Activated CD8-positive, alpha-beta memory T cell treated with anti-CD3 and anti-CD28 coated beads, Interleukin-2, amount 50 U/mL, for 24 hours (primary cell): ENCODE measurements around the gene FDX1.

Source experiments
- DNase-seq: peaks from one replicate; pipeline ENCODE4 v3.0.0-alpha.2; 2020; ENCODE audit errors: extremely low read depth

The FDX1 gene

DNA sequence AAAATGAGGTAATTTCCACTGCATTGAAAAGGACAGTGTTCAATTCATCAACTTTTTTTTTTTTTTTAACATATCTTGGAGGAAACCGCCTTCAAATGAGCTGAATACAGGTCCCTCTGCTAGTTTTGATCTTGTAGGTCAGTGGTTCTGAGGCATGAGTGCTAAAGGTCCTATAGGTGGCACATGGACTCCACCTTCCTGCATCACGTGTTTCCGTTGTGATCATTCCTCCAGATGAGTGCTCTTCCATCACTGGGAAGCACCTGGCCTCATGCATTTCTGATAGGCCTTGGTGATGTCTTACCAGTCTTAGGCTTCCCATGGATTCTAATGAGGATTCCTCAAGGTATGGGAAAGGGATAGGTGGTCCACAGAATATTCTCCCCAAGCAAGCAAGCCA, 37.8 kb downstream of the FDX1 start:
- no peak for DNase-seq

DNA sequence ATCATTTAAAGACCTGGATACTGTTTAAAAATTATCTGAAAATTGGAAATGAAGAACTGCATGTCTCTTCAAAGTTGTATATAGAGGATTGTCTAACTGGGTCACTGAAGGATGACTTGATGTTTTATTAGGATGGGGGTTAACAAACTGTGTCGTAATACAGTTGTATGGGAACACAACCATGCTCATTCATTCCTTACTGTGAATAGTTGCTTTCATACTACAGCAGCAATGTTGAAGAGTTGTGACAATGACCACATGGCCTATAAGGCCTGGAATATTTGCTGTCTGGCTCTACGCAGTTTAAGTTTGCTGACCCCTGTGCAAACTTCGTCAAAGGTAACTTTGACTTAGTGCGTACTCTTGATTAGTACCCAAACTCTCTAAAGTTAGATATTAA, 38.4 kb downstream of the FDX1 start:
- DNase-seq, result no peak

DNA sequence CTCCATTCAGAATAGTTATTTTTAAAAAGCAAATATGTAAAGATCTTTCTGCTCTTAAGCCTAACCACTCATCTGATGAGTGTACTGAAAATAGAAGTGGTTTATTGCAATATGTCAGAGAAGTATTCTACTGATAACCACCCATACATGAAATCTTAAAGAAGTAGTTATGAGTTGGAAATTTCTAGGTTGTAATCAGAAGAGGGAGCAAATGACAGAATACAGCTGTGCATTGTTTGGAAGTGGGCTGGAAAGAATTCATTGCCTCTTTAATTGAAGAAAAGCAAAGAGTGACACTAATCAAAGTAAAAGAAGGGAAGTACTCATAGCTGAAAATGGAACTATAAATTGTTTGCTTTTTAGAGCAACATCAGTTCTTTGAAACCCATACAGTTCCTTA, 39.4 kb downstream of the FDX1 start:
- no peak for DNase-seq

DNA sequence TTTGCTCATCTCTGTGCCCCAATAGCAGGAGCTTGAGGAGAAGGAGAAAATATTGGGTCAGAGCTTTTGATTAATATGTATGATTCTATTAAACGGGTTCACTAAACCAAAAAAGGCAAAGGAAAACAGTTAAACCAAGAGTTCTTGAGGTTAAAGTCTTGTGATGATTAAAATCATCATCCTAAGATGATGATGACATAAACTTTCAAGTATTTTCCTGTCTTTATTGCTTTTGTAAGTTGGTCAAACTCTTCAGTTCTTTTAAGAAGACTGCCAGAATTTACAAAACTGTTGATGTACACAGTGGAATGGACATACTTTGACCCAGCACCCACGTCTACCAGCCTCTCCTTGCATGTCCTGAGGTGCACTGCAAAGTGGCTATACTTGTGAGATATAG, 41.0 kb downstream of the FDX1 start:
- DNase-seq, result no peak

DNA sequence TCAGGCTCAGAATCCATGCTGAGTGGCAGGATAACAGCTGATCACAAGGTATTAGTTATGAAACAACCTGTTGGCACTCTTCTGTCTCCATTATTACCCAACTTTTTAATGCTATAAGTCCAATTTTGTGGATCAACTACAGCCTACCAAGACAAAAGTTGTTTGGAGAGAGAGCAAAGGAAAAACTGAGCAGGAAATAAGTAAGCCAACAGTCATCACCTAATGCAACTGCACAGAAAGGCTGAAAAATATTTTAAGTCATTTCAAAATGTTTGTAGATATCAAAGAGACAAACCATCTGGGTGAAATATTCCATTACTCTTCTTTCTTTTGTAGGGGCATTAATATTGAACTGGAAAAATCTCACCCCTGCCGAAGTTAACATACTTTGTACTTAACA, 41.6 kb downstream of the FDX1 start:
- DNase-seq, result no peak

DNA sequence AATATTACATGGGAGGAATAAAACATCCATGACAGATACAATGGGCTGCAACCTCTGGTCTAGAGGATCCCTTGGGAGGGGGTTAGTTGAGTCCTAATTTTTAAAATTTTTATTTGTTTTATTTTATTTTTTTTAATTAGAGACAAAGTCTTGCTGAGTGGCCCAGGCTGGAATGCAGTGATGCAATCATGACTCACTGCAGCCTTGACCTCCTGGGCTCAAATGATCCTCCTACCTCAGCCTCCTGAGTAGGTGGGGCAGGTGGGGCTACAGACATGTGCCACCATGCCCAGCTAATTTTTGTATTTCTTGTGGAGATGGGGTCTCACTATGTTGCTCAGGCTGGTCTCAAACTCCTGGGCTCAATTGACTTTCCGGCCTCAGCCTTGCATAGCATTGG, 43.1 kb downstream of the FDX1 start:
- no peak for DNase-seq

DNA sequence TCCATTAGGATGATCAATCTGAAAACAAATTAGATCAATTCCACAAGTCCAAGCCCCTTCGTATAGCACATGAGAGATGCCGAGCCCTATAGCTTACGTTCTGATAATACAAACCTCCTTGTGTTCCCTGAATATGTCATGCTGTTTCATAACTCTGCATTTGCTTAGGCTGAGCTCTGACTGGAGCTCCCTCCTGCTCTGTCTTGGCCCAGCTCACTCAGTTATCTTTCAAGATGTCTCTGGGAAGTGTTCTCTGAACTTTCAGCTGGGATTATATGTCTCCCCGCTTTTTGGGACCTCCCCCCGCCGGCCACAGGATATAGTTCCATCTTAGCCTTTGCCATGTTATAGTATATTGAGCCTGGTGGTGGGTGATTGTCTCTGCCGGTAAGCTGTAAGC, 44.0 kb downstream of the FDX1 start:
- no peak for DNase-seq

DNA sequence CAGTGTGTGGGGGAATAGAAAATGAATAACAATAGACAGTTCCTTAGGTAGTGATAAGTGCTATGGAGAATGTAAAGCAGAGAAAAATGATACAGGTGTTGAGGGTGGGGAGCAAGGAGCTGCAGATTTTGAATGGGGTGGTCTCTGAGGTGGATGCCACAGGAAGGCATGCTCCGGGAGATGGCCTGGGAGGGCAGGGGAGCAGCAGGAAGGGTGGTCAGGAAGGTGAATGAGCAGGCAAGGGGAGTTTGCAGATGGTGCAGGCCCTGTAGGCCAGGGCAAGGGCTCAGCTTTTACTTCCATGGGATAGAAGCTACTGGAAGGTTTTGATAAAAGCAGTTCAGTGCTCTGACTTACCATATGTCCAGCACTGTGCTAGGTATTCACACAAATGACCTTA, 44.8 kb downstream of the FDX1 start:
- DNase-seq, result no peak

DNA sequence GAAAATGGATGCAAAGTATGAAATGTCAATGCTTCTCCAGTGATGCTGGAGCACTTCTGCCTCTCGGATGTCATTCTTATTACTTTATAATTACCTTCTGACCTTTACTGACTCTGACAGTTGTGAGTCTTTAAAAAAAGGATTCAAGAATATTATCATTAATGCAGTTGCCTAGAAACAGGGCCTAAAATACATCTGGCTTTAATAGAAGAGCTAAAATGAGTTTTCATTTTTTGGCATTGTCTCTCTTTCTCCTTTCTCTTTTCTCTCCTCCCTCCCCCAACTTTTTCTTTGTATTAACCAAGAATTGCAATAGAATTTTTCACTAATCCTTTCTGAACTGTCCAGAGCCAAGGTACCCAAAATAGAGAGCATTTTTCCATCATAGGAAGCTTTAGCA, 45.9 kb downstream of the FDX1 start:
- DNase-seq, result no peak

DNA sequence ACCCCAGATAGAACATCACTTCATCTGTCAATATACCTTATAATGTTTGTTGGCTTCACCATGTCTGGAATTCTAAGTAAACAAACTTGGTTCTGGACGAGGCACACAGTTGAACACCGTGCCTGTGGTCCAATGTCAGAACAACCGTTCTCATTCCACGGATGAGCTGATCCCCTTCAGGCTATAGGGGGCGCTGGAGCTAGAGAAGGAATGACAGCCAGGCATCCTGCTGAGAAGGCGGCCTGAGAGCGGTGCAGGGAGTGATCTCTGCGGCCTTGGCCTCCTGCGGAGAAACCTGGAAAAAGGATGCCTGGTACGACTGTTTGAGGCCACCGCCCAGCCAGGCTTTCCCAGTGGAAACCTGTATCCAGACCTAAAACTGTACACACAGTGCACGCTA, 48.7 kb downstream of the FDX1 start:
- DNase-seq, result no peak

DNA sequence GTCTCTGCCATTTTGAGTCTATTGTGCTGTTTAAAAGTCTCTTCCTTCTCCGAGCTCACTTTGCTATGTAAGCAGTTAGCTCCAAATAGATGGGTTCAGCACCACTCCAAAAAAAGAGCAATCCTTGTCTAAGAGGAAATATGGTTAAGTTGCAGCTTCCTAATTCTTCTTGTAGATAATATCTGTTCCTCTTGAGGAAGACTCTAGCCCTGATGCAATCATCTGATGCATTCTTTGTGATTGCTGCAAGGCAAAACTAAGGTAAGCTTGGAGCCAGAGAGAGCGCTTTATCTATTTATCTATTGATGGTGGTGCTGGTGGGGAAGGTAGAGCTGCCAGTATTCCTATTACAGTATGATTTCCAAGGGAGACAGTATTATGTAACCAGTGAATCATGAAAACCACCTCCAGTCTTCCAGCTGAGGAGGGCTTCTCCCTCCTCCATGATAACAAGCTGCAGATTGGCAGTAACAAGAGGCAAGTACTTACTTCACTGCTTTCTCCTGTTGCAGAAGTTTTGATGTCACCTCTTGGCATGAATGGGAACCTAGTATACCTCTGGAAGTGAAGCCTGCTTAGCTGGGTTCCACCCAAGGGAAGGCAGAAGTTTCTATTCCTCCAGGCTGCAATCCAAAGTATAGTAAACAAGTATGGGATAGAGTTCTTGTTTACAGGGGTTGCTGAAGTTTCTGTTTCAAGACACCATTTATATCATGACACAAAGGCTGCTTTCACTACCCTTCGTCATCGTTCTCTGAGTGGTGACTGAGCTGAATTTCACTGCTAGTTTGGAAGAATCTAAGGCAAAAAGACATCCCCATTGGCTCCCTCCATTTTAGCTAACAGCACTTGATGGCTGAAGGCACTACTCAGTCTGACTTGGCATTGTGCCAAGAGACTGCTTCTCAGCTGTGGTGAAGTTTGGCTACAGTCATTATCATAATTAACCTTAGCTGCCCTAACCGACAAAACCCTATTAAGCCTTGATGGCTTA, 49.7 kb downstream of the FDX1 start:
- no peak for DNase-seq

DNA sequence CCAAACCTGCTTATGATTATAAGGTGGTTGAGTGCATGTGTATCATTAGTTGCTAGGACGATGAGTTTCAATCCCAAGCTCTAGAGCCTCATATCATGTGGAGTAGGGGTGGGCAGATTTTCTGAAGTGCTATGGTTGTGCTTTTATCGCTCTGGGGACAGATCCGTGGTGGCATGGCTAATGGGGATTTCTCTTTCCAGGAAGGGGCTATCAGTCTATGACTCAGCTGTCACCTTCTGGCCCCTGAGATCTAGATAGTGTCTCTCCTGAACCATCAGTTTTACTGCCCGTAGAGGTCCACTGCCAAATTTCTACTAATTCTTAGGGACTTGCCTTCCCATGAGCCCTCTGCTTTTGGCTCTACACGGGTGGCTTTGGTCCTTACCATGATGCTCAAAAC, 51.8 kb downstream of the FDX1 start:
- DNase-seq, result no peak

DNA sequence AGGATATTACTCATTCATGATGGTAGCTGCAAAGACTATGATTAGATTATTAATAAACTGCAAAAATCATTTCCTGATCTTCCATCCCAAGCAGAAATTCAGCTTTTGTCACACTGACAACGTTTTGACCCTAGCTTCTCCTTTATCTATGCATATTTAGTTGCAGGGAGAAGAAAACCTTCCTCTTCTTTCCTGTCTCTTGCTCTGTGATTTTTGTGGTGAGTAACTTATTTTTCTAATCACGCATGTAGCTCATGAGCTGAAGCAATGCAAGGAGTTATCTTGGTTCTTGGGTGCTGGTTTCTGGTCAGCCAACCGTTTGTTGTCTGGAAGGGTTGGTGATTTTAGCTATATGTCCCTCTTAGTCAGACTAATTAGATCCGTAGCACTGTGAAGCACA, 56.4 kb downstream of the FDX1 start:
- DNase-seq, result no peak

DNA sequence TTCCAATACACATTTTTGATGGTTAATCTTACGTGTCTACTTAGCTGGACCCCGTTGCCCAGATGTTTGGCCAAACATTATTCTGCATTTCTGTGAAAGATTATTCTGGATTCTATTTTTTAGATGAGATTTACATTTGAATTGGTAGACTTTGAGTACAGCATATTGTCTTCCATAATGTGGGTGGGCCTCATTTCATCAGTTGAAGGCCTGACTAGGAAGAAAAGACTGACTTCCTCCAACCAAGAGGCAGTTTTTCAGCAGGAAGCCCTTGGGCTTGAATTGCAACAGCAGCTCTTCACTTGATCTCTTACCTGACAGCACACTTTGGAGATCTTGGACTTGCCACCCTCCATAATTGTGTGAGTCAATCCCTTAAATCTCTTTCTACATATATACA, 58.7 kb downstream of the FDX1 start:
- no peak for DNase-seq

DNA sequence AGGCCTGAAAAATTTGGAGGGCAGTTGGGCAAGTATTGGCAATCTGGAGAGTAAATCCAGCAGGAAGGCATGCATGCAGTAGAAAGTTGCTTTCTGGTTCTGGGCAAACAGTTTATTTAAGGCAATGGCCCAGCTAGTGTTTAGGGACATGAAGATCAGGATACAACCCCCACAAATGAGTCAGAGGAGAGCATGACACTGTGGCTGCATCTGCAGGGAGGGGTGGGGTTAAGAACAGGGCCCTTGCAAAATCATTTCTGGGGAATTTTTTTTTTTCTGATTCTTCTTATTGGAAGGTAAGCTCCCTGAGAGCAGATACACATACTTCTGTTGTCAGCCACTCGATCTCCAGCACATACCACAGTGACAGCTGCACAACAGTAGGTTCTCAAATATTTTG, 61.1 kb downstream of the FDX1 start:
- DNase-seq, result no peak

DNA sequence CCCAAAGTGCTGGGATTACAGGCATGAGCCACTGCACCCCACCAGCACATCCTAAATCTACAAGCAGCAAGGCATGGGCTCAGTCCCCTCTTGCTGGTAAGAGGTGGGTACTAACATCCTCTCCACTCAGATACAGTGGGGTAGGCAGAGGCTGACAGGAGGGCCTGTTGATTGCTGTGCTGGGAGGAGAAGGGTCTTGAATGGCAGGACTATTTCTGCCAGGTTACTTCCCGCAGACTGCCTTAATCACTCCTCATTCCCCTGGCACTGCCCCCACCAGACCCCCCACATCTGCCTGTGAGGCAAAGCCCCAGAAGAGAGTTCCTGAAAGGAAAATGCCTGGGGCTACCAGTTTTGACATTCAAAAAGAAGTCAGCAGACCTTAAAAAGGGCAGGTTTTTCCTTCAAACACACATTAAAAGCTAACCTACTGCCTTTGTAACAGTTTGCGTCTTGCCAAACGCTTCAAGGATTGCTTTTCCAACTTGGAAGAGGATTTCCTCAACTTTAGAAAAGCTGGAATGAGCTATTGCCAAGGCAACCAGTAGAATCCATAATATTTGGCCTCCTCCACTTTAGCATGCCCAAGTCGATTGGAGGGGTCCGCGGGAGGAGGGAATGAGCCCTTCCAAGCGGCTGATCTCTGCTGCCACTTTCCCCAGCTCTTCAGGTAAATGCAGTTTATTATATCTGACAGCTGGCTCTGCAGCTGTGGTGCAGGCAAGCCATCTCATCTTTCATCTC, 62.0 kb downstream of the FDX1 start:
- no peak for DNase-seq

DNA sequence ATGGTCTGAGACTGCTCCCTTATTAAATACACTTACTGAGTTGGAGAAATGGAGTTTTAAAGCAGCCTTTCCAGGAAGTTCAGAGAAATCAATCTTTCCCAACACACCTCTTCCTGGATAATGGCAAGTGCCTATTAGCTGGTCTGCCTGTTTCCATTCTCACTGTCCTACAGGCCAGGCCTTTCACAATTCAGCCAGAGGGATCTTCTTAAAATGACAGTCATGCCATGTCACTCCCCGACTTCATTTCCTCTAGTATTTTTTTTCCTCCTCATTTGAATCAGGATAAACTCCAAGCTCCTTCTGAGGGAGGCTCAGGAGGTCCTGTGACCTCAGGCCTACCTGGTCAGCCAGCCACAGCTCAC, 62.6 kb downstream of the FDX1 start:
- DNase-seq, result no peak

DNA sequence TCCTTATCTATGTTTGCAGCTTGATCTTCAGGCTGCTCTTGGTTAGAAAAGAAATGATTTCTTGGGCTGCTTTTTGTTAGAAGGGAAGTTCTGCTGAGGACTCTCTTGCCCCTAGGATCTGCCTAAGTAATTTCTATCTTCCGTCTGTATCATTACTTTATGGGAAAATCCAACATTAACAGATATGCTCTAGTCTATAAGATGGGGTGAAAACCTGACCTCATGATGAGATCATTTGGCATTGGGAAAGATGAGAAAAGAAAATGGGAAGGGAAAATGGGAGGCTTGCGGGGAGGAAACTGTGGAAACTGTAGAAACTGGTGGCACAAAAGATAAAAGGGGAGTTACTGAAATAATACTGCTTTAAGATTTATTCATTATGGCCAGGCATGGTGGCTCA, 63.6 kb downstream of the FDX1 start:
- no peak for DNase-seq

DNA sequence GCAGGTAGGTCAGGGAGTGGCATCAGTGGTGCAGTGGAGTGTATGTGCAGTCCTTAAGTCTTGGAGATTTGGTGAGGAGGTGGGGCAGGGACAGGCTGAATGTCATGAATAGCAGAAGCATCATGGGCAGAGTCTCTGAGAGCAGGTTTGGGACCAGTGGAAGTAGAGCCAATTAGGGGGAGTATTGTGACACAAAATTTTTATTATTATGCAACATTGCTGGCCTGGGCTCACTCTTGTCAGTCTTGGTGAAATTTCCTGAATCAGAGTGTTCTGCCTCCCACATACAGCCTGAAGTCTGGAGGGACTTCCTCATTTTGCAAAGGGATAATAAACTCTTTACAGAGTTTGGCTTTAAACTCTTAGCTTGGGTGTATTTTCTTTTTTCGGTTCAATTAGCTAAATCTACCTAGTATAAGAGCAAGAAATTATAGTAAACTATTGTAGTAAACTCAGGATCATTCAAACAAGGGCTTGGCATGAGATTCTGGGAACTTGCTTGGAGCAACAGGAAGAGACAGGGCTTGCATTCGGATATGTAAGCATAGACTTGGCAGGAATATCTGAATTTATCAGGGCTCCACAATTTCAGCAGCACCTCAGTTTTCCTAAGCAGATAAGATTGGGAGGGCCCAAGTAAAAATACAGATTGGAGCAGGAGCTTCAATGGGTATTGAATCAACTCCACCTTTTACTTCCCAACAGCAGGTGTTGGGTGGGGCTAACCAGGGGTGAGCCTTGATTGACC, 67.7 kb downstream of the FDX1 start:
- no peak for DNase-seq

DNA sequence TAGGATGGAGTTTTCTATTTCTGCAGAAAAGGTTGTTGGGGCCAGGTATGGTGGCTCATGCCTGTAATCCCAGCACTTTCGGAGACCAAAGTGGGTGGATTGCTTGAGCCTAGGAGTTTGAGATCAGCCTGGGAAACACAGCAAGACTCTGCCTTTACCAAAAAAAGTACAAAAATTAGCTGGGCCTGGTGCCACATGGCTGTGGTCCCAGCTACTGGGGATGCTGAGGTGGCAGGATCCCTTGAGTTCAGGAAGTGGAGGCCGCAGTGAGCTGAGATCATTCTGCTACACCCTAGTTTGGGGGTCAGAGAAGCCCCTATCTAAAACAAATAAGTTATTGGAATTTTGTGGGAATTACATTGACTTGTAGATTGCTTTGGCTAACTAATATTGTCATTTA, 71.7 kb downstream of the FDX1 start:
- DNase-seq, result no peak

DNA sequence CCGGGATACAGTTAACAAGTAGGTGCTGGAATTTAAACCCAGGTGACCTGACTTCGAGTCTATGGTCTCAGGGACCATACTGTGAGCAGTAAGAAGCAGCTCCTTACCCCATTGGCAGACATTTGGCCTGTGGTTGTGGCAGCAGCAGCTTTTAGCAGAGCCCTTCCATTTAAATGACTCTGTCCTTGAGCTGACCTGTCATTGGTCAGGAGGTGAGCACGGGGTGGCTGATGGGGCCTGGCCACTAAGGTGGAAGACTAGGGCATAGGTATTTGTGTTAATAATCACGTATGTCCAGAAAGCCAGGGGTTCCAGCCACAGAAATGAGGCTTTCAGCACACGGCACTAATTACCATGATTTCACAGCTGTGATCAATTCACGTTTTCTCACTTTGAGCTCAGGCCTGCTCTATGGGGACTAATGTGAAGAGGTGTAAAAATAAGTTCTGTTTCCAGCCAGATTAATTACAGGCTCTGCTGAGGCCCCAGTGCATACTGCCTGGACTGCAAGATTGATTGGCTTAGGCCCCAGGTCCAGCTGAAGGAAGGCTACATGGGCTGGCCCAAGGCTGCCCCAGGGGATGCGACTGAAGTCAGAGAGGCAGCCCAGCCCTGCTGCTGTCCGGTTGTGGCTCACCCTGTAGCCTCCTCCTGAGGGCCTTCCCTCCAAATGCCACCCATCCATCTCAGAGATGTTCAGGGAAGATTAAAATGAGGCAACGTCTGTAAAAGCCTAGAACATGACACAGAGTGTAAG, 76.0 kb downstream of the FDX1 start:
- DNase-seq, result no peak

DNA sequence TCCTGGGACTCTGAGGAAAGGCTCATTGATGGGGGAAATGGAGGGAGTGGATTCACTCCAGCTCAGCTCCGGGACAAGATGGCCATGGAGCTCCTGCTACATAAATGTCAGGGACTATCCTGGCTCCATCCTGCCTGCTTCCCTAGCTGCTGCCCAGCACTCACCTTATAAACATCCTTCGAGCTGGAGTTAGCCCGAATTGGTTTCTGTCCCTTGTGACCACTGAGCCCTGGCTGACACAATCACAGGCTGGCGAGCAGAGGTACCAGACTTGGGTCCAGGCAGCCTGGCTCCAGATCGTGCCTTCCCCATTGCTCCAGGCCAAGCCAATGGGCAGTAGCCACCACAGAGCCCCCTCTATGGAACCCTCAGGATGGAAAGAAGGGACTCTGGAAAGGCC, 77.6 kb downstream of the FDX1 start:
- DNase-seq, result no peak
